HCT116 (cell line): ENCODE measurements around the gene CROCC.

Experiments
- CTCF ChIP-seq, 3 experiments: fragments of 200-600 bp in 1 of 3; sonication (generic) in 1 of 3; IDR thresholded peaks in 2 of 3; conservative IDR thresholded peaks in 1 of 3; 2 replicates each; pipeline ENCODE4 v1.5.1; 2012 to 2017; ENCODE audit warnings: low read depth in 2 of 3, low read length in 2 of 3, antibody characterized with exemption in 1 of 3, borderline replicate concordance in 1 of 3, control low read depth in 1 of 3, mild to moderate bottlenecking in 1 of 3, mixed read lengths in 1 of 3, mixed run types in 1 of 3, moderate library complexity in 1 of 3; ENCODE audit not compliant: insufficient read depth in 1 of 3
- MAX ChIP-seq: IDR thresholded peaks from 2 replicates; pipeline ENCODE4 v1.6.1; 2012
- RAD21 ChIP-seq: IDR thresholded peaks from 2 replicates; pipeline ENCODE4 v1.6.1; 2012; ENCODE audit warnings: low read depth, mild to moderate bottlenecking
- TCF7L2 ChIP-seq: IDR thresholded peaks from 2 replicates; pipeline ENCODE4 v1.7.0; 2011; ENCODE audit warnings: borderline replicate concordance, inconsistent platforms; ENCODE audit not compliant: insufficient read depth, insufficient read length; ENCODE audit errors: extremely low read depth

- TF ChIP-seq RAD21 = no peak
- no peak for TF ChIP-seq MAX
- no peak for TF ChIP-seq TCF7L2
- TF ChIP-seq CTCF (IDR thresholded peaks at IDR 0.05 in 2 of 3, conservative IDR thresholded peaks at IDR 0.05 in 1 of 3; ENCODE audit: borderline replicate concordance in 1 of 3, insufficient read depth in 1 of 3, low read depth in 2 of 3, low read length in 2 of 3) = peak in 2 of 3 experiments; percentile 41 to 46; a peak in 4 of 6 replicates
Observed at GRCh38 chr1:16900751-16901150, 21.0 kb upstream of the CROCC start.
